Measurements from ENCODE around the gene CCN6.

CCN6 gene

GRCh38 chr6:112117554-112117953, 63.6 kb downstream of the CCN6 start:
- no peak for DNase-seq (ENCODE audit: low read depth in 2 of 2)

DNA sequence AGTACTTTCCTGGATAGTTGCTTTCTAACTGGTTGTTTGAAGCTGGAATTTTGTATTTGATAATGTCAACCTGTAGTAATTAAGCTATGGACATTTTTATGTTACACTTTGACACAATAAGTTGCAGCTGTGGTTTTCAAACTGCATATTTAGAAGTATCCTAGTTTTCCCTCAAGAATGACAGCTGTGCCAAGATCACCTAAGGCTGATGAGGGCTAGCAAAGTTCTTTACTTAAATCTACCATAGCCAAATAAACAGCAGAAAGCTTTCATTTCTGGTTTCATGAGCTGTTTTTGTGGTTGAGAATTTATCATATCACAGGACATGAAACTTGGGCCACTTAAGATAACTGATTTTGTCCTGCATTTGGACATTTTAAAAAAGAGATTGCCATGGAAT, 64.1 kb downstream of the CCN6 start:
- DNase-seq (ENCODE audit: low read depth in 2 of 2), result no peak

Measured in stimulated activated CD8-positive, alpha-beta memory T cell treated with anti-CD3 and anti-CD28 coated beads, Interleukin-2, amount 100 ng/mL, for 1 hour (primary cell).